ENCODE results near the gene TRPM5.

- TF ChIP-seq, protein P1, sequence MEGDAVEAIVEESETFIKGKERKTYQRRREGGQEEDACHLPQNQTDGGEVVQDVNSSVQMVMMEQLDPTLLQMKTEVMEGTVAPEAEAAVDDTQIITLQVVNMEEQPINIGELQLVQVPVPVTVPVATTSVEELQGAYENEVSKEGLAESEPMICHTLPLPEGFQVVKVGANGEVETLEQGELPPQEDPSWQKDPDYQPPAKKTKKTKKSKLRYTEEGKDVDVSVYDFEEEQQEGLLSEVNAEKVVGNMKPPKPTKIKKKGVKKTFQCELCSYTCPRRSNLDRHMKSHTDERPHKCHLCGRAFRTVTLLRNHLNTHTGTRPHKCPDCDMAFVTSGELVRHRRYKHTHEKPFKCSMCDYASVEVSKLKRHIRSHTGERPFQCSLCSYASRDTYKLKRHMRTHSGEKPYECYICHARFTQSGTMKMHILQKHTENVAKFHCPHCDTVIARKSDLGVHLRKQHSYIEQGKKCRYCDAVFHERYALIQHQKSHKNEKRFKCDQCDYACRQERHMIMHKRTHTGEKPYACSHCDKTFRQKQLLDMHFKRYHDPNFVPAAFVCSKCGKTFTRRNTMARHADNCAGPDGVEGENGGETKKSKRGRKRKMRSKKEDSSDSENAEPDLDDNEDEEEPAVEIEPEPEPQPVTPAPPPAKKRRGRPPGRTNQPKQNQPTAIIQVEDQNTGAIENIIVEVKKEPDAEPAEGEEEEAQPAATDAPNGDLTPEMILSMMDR (conservative IDR thresholded peaks at IDR 0.05; ENCODE audit: low read length): no peak
- TF ChIP-seq EZH2phosphoT487 (IDR thresholded peaks at IDR 0.05; ENCODE audit: borderline replicate concordance, low read depth, low read length): no peak
Measured at GRCh38 chr11:2406878-2407410, 37.4 kb downstream of the TRPM5 start.

Measured in OCI-LY7 (cell line).